ENCODE data around the gene MUTYH. TPM values are rescaled to one million over a fixed set of nuclear protein-coding genes. Genes with fewer than 3 reads are reported as not detected.

The MUTYH gene
- total RNA-seq, 1 donor from 2014 or later, result 33.7 TPM

DNA sequence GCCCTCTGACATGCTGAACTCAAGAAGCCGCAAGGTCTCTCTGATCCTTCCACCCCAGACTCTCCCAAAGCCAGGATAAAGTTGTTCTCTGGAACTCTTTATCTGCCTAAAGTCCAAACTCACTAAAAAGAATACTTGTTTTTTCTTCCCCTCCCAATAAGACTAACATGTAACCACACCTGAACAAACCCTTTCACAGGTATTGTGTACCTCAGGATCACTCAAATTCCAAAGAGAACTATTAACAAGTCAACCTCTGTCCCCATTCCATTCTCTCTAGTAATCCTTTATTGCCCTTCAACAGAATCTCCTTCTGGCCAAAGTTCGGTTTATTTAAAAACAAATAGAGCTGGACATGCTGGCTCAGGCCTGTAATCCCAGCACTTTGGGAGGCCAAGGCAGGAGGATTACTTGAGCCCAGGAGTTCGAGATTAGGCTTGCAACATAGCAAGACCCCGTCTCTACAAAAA lies 4.3 kb downstream of the MUTYH start:
- Mint-ChIP-seq H3K36me3 (ENCODE audit: unreplicated experiment) (no peaks in the 10 kb centered on the region), H3K4me3 (ENCODE audit: unreplicated experiment) (no peak overlapping the region), H3K9me3 (ENCODE audit: unreplicated experiment) (peaks cover 3% of the 10 kb centered on the region), H3K4me1 (ENCODE audit: low read depth, unreplicated experiment) (peaks cover 3% of the 10 kb centered on the region), H3K27ac (ENCODE audit: unreplicated experiment) (no peak overlapping the region), H3K27me3 (ENCODE audit: unreplicated experiment) (no peaks in the 10 kb centered on the region)
- TF ChIP-seq, protein P1, sequence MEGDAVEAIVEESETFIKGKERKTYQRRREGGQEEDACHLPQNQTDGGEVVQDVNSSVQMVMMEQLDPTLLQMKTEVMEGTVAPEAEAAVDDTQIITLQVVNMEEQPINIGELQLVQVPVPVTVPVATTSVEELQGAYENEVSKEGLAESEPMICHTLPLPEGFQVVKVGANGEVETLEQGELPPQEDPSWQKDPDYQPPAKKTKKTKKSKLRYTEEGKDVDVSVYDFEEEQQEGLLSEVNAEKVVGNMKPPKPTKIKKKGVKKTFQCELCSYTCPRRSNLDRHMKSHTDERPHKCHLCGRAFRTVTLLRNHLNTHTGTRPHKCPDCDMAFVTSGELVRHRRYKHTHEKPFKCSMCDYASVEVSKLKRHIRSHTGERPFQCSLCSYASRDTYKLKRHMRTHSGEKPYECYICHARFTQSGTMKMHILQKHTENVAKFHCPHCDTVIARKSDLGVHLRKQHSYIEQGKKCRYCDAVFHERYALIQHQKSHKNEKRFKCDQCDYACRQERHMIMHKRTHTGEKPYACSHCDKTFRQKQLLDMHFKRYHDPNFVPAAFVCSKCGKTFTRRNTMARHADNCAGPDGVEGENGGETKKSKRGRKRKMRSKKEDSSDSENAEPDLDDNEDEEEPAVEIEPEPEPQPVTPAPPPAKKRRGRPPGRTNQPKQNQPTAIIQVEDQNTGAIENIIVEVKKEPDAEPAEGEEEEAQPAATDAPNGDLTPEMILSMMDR (IDR thresholded peaks at IDR 0.05; ENCODE audit: partially characterized antibody, unreplicated experiment), result no peak
- DNase-seq, result no peak

DNA sequence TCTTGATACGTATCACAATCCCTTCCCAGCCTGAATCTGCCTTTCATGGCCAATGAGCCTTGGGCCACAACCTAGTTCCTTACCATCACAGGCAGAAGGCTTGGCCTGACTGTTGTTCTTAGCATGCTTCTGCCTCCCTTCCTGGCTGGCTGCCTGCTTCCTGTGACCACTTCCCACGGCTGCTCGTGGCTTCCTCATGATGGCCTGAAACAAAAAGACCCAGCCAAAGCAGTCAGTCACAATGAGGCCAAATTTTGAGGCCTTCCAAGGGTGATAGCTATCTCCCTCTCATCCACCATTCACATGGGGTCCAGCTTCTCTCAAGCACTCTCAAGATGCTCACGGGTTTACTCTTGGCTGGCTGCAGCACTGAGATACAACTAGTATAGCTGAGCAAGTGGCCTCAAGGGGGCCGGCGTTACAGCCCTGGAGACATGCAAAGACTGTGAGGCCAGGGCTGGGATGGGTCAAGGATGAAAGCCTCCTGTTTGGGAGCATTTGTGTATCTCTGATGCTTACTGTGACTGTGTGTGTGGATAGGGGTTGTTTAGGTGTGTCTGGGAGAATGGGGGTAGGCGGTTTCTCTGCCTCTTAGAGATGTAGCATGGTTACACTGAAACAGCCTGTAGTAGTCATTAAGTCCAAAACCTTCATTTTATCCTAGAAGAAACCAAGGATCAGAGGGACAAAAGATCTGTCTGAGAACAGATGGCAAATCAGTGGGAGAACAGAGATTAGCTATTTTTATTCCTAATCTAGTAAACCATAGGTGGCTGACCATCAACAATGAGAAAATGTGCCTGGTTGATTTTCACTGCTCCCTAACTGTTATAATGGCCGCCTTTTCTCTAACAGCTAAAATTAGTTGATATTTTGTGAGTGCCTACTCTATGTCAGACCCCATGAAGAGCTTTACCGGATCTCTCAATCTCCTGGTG lies 5.7 kb downstream of the MUTYH start:
- Mint-ChIP-seq H3K4me1 (ENCODE audit: low read depth, unreplicated experiment) (peaks cover 4% of the 10 kb centered on the region), H3K4me3 (ENCODE audit: unreplicated experiment) (no peak overlapping the region), H3K27ac (ENCODE audit: unreplicated experiment) (peak overlapping the region; percentile 24), H3K27me3 (ENCODE audit: unreplicated experiment) (peaks cover 2% of the 10 kb centered on the region), H3K9me3 (ENCODE audit: unreplicated experiment) (peaks cover 3% of the 10 kb centered on the region), H3K36me3 (ENCODE audit: unreplicated experiment) (no peaks in the 10 kb centered on the region)
- no peak for DNase-seq
- TF ChIP-seq, protein P1 (IDR thresholded peaks at IDR 0.05; ENCODE audit: partially characterized antibody, unreplicated experiment), result no peak

DNA sequence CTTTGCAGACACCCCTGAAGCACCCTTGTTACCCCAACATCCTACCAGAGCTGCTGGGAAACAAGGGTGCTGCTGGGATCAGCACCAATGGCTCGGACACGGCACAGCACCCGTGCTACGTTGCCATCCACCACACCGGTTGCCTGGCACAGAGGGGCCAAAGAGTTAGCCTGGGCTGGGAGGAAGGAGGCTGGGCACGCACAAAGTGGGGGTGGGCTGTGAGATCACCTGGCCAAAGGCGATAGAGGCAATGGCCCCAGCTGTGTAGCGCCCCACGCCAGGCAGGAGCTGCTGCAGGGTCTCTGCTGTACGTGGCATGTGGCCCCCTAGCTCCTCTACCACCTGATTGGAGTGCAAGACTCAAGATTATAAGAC lies 7.9 kb downstream of the MUTYH start:
- TF ChIP-seq, protein P1 (IDR thresholded peaks at IDR 0.05; ENCODE audit: partially characterized antibody, unreplicated experiment), result no peak
- H3K9me3 Mint-ChIP-seq (ENCODE audit: unreplicated experiment), result no peaks in the 10 kb centered on the region
- DNase-seq, result no peak
- H3K4me3 Mint-ChIP-seq (ENCODE audit: unreplicated experiment), result no peak overlapping the region
- H3K4me1 Mint-ChIP-seq (ENCODE audit: low read depth, unreplicated experiment), result peaks cover 11% of the 10 kb centered on the region
- H3K27me3 Mint-ChIP-seq (ENCODE audit: unreplicated experiment), result peaks cover 2% of the 10 kb centered on the region
- H3K36me3 Mint-ChIP-seq (ENCODE audit: unreplicated experiment), result no peaks in the 10 kb centered on the region
- H3K27ac Mint-ChIP-seq (ENCODE audit: unreplicated experiment), result no peak overlapping the region

DNA sequence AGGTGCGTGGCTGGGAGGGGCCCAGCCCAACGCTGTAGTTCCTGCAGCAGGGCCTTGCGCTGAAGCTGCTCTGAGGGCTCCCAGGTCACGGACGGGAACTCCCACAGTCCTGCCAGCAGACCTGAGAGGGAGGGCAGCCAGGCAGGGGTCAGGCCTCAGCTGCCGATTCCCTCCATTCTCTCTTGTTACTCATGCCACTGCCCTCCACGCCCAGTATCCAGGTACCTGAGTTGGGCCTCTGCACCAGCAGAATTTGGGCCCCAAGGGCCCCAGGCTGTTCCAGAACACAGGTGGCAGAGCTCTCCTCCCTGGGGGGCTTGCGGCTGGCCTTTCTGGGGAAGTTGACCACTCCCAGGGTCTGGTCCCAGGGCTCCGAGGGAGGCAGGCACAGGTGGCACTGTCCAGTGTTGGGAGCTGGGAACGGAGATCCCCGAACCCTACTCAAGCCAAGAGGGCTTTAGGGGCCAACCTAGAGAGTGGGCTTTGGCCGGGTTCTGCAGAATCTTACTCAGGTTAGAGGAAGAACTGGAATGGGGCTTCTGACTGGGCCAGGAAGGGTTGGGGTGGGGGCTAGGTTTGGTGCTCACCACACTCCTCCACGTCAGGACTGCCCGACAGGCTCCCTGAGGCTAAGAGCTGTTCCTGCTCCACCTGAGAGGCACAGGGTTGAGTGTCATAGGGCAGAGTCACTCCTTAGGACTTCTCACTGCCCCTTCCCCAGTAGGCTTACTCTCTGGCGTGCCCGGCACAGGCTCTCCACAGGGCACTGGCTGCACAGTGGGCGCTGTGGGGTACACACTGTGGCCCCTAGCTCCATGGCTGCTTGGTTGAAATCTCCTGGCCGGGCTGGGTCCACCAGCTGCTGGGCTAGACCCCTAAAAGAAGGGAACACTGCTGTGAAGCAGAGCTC lies 8.5 kb downstream of the MUTYH start:
- no peaks in the 10 kb centered on the region for H3K36me3 Mint-ChIP-seq (ENCODE audit: unreplicated experiment)
- no peaks in the 10 kb centered on the region for H3K9me3 Mint-ChIP-seq (ENCODE audit: unreplicated experiment)
- TF ChIP-seq, protein P1 (IDR thresholded peaks at IDR 0.05; ENCODE audit: partially characterized antibody, unreplicated experiment), result no peak
- peaks cover 11% of the 10 kb centered on the region for H3K4me1 Mint-ChIP-seq (ENCODE audit: low read depth, unreplicated experiment)
- no peak for DNase-seq
- no peak overlapping the region for H3K27ac Mint-ChIP-seq (ENCODE audit: unreplicated experiment)
- H3K4me3 Mint-ChIP-seq (ENCODE audit: unreplicated experiment), result no peak overlapping the region
- H3K27me3 Mint-ChIP-seq (ENCODE audit: unreplicated experiment), result peaks cover 2% of the 10 kb centered on the region

Measured in glutamatergic neuron (in vitro differentiated cells).